HG03108 (cell line): ENCODE data around the gene ALK.

Source experiments
- ATAC-seq: cut with Tn5 transposase; IDR thresholded peaks from one replicate; pipeline ENCODE4 v1.9.1; 2021; ENCODE audit warnings: moderate library complexity; ENCODE audit not compliant: unreplicated experiment

ALK gene

DNA sequence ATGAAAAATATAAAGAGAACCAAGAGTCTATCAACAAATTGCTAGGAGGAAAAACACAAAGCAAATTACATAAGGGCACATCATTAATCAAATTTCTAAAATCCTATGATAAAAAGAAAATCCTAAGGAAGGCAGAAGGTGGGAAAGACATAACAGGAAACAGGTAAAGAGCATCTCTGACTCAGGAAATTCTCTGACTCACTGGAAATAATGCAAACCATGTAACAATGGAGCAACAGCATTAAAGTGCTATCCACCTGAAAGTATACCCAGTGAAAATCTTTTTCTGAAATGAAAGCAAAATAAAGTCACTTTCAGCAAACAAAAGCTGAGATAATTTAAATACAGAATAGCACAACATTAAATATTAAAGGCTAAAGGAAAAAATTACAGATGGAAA lies 10.9 kb downstream of the ALK start:
- ATAC-seq: no peak

DNA sequence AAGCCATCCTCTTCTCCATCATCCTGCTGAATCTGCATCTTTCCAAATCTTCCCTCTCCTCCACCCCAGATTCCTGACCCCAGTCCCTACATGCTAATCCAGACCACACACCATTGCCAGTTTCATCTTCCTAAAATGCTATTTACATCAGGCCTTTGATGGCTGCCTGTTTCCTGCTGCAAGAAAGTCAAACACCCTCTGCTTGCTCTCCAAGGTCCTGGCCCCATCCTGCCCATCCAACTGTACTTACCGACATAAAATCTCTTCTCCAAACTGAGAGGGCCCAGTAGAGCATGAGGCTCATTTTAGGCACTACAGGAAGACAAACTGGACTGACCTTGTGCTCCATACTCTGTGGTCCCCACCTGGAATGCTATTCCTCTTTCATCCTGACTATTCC lies 19.0 kb downstream of the ALK start:
- ATAC-seq: no peak

DNA sequence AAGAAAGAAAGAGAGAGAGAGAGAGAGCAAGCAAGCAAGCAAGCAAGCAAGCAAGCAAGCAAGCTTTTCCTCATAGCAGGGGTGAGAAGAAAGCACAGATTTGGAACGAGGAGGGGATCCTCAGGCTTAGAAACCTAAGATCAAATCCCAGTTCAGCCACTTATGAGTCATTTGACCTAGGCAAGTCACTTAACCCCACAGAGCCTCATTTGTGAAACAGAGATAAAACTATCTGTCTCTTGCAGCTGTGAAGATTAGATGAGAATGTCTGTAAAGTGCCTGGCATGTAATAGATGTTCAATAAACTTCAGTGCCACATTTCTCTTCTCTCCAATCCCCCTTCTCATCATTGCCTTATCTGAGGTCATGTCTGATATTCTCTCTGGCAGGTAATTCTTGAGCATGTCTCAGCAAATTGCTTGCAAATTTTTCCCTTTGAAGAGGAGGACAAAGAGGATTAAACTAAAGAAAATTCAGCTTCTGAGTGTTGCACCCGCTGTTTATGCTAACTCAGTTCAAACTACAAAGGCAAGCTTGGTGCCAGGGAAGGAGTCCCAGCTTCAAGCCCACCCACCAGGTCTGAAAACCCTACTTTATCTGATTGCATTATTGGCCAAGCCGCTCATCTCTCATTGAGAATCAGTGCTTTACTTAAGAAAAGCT lies 20.3 kb downstream of the ALK start:
- ATAC-seq: no peak

DNA sequence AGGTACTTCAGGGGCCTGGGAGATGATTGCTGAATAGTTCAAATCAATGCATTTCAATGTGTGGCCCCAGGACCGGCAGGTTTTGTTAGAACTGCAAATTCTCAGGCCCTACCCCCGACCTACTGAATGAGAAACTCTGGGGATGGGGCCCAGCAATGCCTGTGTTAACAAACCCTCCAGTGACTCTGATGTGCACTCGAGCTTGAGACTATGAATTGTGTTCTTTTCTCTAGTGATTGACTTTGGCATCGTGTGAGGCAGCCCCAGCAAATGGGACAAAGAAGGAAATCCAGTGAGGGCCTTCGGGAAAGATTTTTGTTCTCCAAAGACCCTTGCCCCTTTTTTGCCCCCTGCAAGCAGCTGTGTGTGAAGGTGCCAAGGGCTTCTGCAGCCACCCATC lies 22.4 kb downstream of the ALK start:
- no peak for ATAC-seq

DNA sequence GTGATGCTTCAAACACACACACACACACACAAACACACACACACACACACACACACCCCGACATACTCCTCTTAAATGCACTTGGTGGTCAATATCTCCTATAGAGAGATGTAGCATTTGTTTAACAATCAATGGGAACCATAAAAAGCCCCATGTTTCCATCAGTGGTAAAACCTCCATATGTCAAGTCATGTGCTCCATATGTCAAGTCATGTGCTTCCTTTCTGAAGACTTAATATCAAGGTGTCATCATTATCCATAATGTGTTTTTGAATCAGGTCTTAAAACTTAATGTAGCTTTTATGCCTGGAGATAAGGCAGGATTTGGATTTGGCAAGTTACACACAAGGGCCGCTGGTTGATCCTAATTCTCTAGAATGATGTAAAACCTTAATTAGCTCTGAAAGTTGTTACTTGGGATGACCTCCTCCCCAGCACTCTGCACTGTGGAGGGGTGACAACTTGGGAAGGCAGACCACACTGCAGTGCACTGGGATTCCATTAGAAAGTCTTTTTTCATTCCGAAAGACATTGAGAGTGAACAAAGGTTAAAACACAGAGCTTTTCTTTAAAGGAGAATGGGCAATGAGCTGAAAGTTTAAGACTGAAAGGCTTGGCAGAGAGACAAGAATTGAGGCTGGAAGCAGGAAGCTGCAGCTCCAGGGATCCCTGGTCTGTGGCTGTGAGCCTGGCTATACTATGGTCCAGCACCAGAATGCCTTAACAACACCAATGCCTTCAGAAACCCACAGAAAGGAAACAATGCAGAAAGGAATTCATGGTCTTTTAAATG lies 26.4 kb downstream of the ALK start:
- no peak for ATAC-seq

DNA sequence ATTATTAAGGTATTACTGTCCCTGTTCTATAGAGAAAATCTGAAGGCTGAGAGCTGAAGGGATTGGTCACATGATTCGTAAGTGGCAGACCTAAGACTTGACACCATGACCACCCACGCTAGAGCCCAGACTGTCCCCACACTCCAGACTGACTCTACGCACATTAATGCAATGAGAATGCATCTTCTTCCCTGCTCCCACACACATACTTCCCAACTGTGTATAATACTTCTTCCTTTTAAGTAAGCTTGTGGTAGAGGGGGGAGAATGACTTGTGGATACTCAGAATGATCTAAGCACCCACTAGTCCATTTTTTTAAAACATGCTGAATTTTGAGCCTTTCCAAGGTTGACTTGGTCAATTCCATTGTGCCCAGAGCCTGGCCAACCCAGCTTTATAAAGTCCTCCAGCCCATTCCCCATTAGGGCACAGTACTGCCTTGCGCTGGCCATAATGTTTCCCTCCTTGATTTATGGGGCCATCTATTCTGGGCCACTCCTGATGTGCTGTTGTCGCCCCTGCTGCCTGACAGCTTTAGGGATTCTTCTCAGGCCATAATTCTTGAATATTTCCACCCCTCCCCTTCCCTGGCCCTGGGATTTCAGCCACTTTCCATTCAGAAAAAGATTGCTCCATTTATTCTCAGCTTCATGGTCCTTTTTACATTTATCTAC lies 28.7 kb downstream of the ALK start:
- ATAC-seq: no peak

DNA sequence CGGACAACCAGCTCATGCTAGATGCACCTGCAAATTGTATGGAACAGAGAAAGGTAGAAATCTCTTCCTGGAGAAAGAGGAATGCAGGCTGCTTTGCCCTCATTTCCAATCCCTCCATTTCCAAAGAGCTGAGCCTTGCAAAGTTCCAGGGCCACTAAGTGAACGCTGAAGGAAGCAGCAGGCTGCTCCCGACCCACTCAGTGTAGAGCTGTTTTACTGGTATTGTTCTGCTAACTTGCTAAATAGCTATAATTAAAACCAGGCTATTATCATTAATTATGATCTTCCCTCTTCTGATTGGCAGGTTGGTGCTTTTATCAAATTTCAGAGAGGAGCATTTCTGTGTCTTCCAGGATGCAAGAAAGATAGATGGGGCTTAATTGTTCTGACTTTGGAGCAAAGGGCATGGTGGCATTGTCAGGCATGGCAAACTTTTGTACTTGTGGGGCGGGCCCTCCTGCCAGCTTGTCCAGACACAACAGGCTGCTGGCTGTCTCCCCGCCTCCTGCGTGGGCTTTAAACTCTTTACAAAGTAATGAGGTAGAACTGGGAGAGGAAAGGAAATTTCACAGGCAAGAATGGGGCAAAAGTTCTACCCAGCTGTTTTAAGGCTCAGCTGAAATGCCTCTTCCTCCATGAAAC lies 40.2 kb downstream of the ALK start:
- ATAC-seq: no peak

DNA sequence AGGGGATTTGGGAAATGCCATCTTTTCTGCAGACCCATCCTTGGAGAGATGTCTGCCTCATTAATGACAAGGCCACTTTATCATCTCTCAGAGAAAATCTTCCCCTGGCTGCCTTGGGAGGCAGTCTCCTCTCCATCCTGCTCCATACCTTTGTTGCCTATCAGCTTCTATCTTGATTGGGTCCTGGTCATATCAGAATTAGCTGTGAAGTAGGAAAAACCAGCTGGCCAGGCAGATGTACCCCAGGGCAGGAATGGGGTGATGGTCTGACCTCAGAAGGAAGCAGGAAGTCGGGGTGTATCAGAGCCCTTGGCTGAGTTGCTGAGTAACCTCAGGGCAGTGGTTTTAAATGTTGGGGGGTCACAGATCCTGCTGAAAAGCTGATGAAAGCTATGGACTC lies 41.3 kb downstream of the ALK start:
- ATAC-seq: no peak

DNA sequence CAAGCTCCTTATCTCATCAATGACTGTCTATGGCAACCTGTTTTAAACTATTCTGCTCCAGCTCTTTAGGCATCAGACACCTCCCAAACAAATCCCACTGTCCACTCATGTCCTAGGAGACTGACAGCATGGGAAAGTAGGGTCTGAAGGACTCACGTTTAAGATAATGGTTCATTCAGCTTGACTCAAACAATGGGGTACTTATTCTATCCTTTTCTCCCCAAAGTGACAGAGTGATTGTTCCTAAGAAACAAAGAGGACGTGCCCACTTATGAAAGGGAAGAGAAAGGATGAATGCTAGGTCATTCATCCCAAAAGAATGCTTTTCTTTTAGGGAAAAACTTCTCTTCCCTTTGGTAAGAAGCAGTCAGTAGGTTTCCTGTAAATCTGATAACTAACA lies 41.9 kb downstream of the ALK start:
- ATAC-seq: no peak

DNA sequence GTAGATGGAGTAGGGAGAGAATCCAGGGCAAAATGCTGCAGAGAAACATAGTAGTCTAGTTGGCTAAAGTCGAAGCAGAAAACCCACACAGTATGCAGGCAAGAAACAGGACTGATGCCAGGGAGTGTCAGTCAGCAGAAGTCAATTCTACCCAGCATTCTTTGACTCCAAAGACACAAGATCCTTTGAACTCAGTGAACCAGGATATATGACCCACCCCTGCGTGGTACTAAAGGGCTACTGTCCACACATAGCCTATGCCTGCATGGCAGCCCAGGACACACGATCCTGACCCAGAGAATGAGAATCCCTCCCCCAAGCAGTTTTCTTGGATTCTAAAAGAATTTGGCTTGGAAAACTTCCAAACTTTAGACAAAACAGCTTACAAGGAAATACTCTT lies 42.5 kb downstream of the ALK start:
- ATAC-seq: no peak

DNA sequence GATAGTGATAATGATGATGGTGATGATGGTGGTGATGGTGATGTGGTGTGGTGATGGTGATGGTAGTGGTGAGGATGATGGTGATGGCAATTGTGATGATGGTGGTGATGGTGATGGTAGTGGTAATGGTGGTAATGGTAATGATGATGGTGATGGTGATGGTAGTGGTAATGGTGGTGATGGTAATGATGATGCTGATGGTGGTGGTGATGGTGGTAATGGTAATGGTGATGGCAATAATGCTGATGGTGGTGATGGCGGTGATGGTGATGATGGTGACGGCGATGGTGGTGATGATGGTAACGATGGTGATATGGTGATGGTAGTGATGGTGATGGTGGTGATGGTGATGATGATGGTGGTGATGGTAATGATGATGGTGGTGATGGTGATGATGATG lies 45.0 kb downstream of the ALK start:
- ATAC-seq: no peak

DNA sequence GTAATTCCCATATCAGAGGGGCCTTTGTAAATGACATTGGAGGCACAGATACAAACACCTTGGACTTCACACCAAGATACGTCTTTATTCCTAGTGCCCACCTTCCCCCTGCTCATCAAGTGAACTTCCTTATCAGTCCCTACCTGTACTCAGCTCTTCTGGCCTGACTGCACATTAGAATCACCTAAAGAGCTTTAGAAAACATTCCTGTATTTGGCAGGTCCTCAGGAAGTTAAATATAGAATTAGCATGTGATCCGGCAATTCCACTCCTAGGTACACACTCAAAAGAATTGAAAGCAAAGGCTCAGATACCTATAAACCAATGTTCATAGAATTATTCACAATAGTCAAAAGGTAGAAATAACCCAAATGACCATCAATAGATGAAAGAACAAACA lies 46.6 kb downstream of the ALK start:
- ATAC-seq: no peak

DNA sequence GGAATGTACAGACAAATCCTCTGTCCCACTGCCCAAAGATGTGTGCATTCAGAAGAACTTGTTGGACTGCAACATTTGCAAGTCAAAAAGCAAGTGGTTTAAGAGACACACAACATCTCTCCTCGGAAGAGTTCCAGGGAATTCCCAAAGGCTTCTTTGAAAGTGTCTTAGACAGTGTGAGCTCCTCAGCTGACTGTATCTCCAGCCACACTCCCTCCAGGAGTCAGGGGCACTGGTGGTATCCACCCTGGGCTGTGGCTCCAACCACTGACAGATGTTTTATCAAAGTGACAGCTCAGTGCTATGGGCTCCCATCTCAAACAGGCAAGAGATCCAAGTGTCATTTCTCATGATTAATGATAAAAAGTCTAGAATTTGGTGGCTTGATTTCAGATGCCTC lies 48.5 kb downstream of the ALK start:
- no peak for ATAC-seq

DNA sequence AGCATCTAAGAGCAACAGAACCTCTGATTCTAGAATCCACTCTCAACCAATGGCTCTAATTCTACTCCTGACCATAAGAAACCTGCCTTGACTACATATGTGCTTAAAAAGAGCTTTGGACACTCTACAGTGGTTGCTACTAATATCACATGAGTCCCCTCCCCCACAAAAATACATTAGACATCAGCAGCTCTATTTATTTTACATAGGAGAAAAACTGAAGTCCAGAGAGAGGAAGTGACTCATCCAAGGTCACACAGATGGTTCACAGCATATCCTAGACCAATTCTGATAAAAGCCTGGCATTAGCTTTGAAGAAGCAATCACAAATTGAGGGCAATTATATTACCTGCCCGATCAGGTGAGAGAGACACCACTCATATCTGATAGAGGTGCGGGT lies 49.8 kb downstream of the ALK start:
- ATAC-seq: no peak

DNA sequence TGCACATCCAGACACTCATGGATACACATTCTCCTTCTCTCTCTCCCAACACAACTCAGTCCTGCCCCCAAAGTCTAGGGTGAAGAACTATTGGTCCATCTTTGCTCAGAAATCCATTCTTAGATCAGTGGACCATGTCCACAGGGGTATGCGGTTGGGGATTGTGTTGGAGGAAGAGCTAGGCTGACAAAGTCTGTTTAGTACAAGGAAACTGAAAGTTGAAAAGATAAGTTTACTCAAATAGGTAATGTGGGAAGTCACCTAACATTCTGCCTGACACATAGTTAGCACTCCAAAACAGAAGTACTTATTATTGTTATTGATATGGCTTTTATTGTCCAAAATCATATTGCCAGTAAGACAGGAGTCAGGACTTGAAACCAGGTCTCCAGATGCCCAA lies 55.9 kb downstream of the ALK start:
- no peak for ATAC-seq

DNA sequence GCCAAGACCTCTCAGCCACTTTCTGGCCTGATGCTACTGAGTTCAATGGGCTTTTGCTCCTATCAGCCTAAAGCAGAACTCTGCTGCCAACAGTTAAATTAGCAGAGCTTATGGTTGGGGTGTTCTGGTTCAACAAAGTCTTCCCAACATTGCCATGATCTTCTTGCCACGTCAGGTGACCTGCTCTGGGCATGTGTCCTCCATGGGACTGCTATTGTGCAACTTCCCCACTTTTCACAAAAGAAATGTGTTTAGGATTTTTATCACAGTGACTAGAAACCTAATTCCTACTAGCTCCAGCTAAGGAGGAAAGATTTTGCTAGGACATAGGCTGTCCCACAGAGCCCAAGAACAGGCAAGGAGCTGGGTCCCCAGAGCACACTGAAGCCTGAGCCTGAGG lies 56.4 kb downstream of the ALK start:
- no peak for ATAC-seq

DNA sequence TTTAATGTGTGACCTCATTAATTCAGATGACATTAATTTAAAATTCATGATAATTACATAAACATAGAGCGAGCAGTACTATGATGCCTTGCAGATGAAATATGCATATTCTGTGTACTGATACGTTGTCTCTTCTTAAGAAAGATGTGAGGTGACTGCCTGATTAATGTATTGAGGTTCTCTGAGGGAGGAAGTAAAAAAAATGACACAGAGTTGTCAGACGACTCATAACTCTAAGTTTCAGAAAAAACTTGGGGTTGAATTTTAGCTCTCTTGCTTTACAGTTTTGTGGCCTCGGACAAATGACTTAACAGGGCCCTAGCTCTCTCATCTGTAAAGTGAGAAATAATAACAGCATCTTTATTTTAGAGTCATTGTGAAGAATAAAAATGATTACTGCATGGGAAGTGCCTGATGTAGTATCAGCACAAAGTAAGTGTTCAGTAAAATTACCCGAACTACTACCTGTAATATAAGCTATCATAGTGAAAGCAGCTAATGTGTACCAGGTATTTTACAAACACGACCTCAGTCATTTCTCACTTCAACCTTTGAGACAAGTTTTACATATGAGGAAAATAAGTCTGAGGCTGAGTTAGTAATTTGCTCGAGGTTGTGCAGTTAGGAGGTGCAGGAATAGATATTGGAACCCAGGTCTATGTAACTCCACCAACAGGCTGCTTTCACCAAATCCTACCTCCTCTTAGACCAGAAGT lies 65.3 kb downstream of the ALK start:
- ATAC-seq: no peak

DNA sequence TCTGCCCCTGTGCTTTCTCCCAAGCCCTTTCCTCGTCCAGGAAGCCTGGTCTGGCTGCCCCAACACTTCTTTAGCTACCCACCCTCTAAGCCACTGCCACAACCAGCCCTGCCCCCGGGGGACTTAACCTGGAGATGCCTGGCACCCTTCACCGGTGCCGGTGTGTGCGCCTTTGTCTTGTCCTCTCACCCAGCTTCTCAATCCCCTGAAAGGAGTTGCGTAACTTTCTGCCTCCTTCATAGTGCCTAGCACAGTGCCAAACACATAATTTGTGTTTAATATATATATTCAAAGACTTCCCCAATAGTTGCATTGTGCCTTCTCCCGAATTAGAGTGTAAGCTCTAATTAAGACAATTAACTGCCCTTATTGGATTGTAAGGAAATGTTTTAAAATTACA lies 70.6 kb downstream of the ALK start:
- no peak for ATAC-seq

DNA sequence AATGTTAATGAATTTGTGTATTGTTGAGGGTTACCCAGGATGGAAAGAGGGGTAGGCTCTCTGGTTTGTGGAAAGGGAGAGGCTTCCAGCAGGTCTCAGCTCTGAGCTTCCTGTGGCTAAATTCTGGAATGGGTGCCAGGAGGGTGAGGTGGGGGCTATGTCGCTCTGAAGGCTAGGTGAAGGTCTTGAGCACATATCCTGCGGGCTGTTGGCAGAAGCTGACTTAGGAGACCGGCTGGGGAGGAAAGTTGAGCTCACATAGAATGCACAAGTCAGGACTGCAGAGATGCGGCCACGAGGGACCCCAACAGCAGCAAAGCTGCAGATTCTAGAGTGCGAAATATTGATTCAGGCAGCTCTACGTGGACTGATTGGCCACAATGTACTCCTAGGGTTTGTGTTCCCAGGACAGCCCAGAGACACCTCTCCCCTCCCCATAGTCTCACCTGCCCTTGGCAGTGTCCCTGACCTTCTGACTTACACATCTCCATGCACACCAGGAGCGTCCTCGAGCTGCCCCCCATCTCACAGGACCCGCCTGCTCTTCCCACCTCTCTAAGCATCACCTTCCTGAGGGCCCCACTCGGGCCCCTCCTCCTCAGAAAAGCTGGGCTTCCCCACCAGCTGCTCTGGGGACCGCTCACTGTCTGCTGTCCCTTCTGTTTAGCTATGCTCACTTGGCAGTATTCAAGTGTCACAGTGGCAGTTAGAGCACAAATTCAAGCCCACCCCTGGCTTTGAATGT lies 72.6 kb downstream of the ALK start:
- no peak for ATAC-seq

DNA sequence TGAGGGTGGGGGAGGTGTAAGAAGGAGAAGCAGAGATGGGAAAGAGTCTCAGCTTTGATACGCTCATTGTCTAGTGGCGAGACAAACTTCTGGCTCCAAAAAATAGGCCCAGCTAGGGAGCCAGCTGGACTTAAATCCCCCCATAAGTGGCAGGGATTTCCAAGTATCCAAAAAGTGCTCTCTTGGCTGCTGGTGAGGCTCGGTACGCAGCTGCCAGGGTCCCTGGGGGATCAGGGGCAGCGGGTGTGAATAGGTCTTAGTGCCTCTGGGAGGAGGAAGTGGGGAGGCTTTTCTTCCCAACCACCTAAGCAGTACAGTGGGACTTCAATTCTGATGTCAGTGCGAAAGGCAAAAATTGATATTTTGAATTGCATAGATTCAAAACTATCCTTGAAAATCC lies 73.5 kb downstream of the ALK start:
- no peak for ATAC-seq
